IMR-90 (cell line): ENCODE data around the gene EPHA2. TPM values are rescaled to one million over a fixed set of nuclear protein-coding genes. Genes with fewer than 3 reads are reported as not detected.

Experiments used
- ATAC-seq: fragments of 200-7000 bp; cut with Tn5 transposase; 2 replicates; pipeline ENCODE4 v1.9.1; 2020; ENCODE audit warnings: low read depth, mild to moderate bottlenecking, moderate library complexity
- BruUV-seq: library from RNA; stranded (reverse); fragments of 400-500 nt; replicated peaks from 2 replicates; lab custom pipeline; 2021; lab: Mats Ljungman, UMichigan
- CTCF ChIA-PET: fragments of 300-600 bp; formaldehyde crosslinking; extraction: SDS; loops from one replicate; lab custom pipeline; 2021; ENCODE audit warnings: antibody characterized with exemption; lab: Yijun Ruan, JAX
- POLR2A ChIA-PET: fragments of 300-600 bp; sonication (Branson Sonifier 250); formaldehyde crosslinking; loops from one replicate; lab custom pipeline; 2022; ENCODE audit warnings: antibody characterized with exemption; ENCODE audit not compliant: unreplicated experiment; lab: Charles Lee
- DNase-seq: peaks from one replicate; pipeline ENCODE4 v3.0.0; 2013
- H2AFZ ChIP-seq: replicated peaks from 2 replicates; pipeline ENCODE3; 2013; ENCODE audit warnings: low read length, mild to moderate bottlenecking; ENCODE audit not compliant: poor library complexity
- H2AK5ac ChIP-seq: 2 replicates; pipeline ENCODE4 v1.6.1; 2013; ENCODE audit warnings: low read depth, low read length, inconsistent platforms
- H2AK9ac ChIP-seq: replicated peaks from 2 replicates; pipeline ENCODE3; 2013; ENCODE audit warnings: mild to moderate bottlenecking, low read depth, low read length, moderate library complexity; ENCODE audit not compliant: poor library complexity
- H2BK120ac ChIP-seq: 2 replicates; pipeline ENCODE4 v1.6.1; 2013; ENCODE audit warnings: low read depth, low read length, inconsistent platforms
- H2BK15ac ChIP-seq: 3 replicates; pipeline ENCODE4 v1.6.1; 2013; ENCODE audit warnings: low read depth, low read length, inconsistent platforms
- H2BK20ac ChIP-seq: 2 replicates; pipeline ENCODE4 v1.6.1; 2013; ENCODE audit warnings: low read depth, mild to moderate bottlenecking, inconsistent platforms, low read length, moderate library complexity
- H2BK5ac ChIP-seq: 2 replicates; pipeline ENCODE4 v1.6.1; 2013; ENCODE audit warnings: mild to moderate bottlenecking, low read depth, low read length, inconsistent platforms; ENCODE audit not compliant: poor library complexity, severe bottlenecking
- H3K14ac ChIP-seq: replicated peaks from 2 replicates; pipeline ENCODE4 v1.6.1; 2013; ENCODE audit warnings: low read depth, low read length, inconsistent platforms
- H3K18ac ChIP-seq: 2 replicates; pipeline ENCODE4 v1.6.1; 2013; ENCODE audit warnings: low read depth, low read length, control low read depth
- H3K23ac ChIP-seq: 2 replicates; pipeline ENCODE4 v1.6.1; 2013; ENCODE audit warnings: low read depth, low read length, inconsistent platforms
- H3K27ac ChIP-seq: 2 replicates; pipeline ENCODE4 v1.5.1; 2013; ENCODE audit warnings: mild to moderate bottlenecking, control low read depth, low read length; ENCODE audit not compliant: insufficient read depth
- H3K27me3 ChIP-seq: 2 replicates; pipeline ENCODE4 v1.6.1; 2013; ENCODE audit warnings: low read length; ENCODE audit not compliant: control insufficient read depth, insufficient read depth
- H3K36me3 ChIP-seq: 2 replicates; pipeline ENCODE4 v1.6.1; 2013; ENCODE audit warnings: low read length, mixed read lengths; ENCODE audit not compliant: control insufficient read depth, insufficient read depth
- H3K4ac ChIP-seq: 2 replicates; pipeline ENCODE4 v1.6.1; 2013; ENCODE audit warnings: low read depth, low read length, inconsistent platforms
- H3K4me1 ChIP-seq: 2 replicates; pipeline ENCODE4 v1.6.1; 2013; ENCODE audit warnings: low read length, mixed read lengths; ENCODE audit not compliant: control insufficient read depth, insufficient read depth
- H3K4me2 ChIP-seq: 2 replicates; pipeline ENCODE4 v1.6.1; 2013; ENCODE audit warnings: low read depth, mild to moderate bottlenecking, control low read depth, low read length, moderate library complexity
- H3K4me3 ChIP-seq: 2 replicates; pipeline ENCODE4 v1.5.1; 2013; ENCODE audit warnings: low read depth, mild to moderate bottlenecking, control low read depth, low read length, moderate library complexity; ENCODE audit not compliant: insufficient read depth
- H3K56ac ChIP-seq: 2 replicates; pipeline ENCODE4 v1.6.1; 2013; ENCODE audit warnings: low read length, inconsistent platforms; ENCODE audit not compliant: insufficient read depth; ENCODE audit errors: extremely low read depth
- H3K79me1 ChIP-seq, 2 experiments: 2 replicates each; pipeline ENCODE4 v1.6.1; 2013; ENCODE audit warnings: low read length in 2 of 2, inconsistent platforms in 1 of 2, low read depth in 1 of 2
- H3K9ac ChIP-seq: 2 replicates; pipeline ENCODE4 v1.6.1; 2013; ENCODE audit warnings: low read depth, low read length, control low read depth
- H3K9me1 ChIP-seq: 2 replicates; pipeline ENCODE4 v1.6.1; 2013; ENCODE audit warnings: low read length, inconsistent platforms; ENCODE audit not compliant: insufficient read depth
- H3K9me3 ChIP-seq: 2 replicates; pipeline ENCODE4 v1.6.1; 2013; ENCODE audit warnings: low read length; ENCODE audit not compliant: control insufficient read depth, insufficient read depth
- H4K20me1 ChIP-seq: 2 replicates; pipeline ENCODE4 v1.6.1; 2013; ENCODE audit warnings: low read length, inconsistent platforms; ENCODE audit not compliant: insufficient read depth
- H4K5ac ChIP-seq: 2 replicates; pipeline ENCODE4 v1.6.1; 2013; ENCODE audit warnings: mild to moderate bottlenecking, low read depth, low read length, control low read depth
- H4K8ac ChIP-seq, 2 experiments: 2 replicates each; pipeline ENCODE4 v1.6.1; 2013; ENCODE audit warnings: low read depth in 2 of 2, low read length in 2 of 2, control low read depth in 1 of 2, inconsistent platforms in 1 of 2
- H4K91ac ChIP-seq: 2 replicates; pipeline ENCODE4 v1.6.1; 2013; ENCODE audit warnings: low read depth, low read length, inconsistent platforms; ENCODE audit not compliant: insufficient read depth
- MAFK ChIP-seq: IDR thresholded peaks from 2 replicates; pipeline ENCODE4 v1.6.1; 2012; ENCODE audit warnings: low read depth, low read length, improper control_type of control experiment
- MAZ ChIP-seq: IDR thresholded peaks from 2 replicates; pipeline ENCODE4 v1.6.1; 2012; ENCODE audit warnings: low read depth, mild to moderate bottlenecking, low read length, improper control_type of control experiment, moderate library complexity, borderline replicate concordance
- WGBS, 2 experiments: methylation state at CpG; one replicate each; pipeline versions ENCODE4 v1.1.5 to v1.1.7; 2013; ENCODE audit warnings: missing lambda C conversion rate in 2 of 2; ENCODE audit not compliant: insufficient read length in 1 of 2; ENCODE audit errors: extremely low coverage in 2 of 2; 5-methylcytosine and 5-hydroxymethylcytosine counted together
- dilution Hi-C: fragments of 300-500 bp; cut with HindIII; formaldehyde crosslinking; loops from one replicate; pipeline ENCODE4 v1.14.3; 2018; ENCODE audit warnings: low sequenced_read_pairs; ENCODE audit not compliant: unreplicated experiment
- in situ Hi-C: fragments of 300-500 bp; cut with MboI; formaldehyde crosslinking; loops from 3 replicates; pipeline ENCODE4 v1.14.3; 2019; ENCODE audit warnings: low sequenced_read_pairs, inconsistent platforms, mixed read lengths
- intact Hi-C: fragments of 100-400 bp; cut with micrococcal nuclease; formaldehyde crosslinking; loops from 2 replicates; pipeline ENCODE4 v1.10.0; 2022
- polyA plus RNA-seq, 3 experiments: library from polyadenylated mRNA; depleted of rRNA; stranded (reverse); fragments of >200 nt; gene quantifications; 2 replicates each; pipeline ENCODE4 v1.2.3, GENCODE V29; 2012; ENCODE audit warnings: low replicate concordance in 1 of 3
- total RNA-seq: library from RNA; depleted of rRNA; stranded (reverse); fragments of >200 nt; gene quantifications from 2 replicates; pipeline ENCODE4 v1.2.3, GENCODE V29; 2012
- TF ChIP-seq, protein P1 (sequence below): fragments of 150-350 bp; IDR thresholded peaks from 2 replicates; pipeline ENCODE4 v1.6.1; 2017; ENCODE audit warnings: mild to moderate bottlenecking, antibody characterized with exemption, low read length, low read depth

EPHA2 gene
- total and polyA plus RNA-seq, 2 of the 4 experiments (the other 2 are of a cell fraction), result 24.0 to 72.6 TPM

DNA sequence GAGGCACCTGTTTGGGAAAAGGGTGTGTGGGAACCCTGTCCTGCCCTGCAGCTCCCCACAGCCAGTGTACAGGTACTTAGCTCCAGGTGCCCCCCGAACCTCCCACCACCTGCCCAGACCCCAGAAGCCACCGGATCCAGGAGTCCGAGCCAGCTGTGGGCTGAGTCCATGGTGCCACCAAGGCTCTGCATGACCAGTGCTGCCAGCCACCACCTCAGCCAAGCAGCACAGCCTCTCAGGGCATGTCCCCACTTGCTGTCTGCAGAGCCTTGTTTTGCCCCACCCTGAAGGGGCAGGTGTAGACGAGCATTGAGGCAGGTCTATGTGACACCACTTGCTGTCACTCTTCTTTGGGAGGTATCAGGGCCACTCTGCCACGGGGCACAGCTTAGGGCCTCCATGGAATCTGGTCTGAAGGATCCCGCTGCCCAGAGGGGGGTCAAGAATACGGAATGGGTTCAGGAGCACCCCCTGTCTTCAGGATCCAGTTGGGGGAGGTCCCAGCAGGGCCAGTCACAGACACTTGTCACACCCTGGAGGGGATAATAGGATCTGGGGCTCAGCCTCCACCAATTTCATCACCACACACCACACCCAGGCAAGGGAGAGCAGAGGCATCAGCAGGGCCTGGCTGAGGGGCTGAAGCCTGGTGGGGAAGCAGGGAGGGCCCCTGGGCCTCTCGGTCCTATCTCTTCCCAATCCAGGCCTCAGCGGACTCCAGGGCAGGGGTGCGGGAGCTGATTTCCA is 28.9 kb upstream of the EPHA2 start (continued):
- TF ChIP-seq, protein P1, sequence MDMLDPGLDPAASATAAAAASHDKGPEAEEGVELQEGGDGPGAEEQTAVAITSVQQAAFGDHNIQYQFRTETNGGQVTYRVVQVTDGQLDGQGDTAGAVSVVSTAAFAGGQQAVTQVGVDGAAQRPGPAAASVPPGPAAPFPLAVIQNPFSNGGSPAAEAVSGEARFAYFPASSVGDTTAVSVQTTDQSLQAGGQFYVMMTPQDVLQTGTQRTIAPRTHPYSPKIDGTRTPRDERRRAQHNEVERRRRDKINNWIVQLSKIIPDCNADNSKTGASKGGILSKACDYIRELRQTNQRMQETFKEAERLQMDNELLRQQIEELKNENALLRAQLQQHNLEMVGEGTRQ, result no peak

DNA sequence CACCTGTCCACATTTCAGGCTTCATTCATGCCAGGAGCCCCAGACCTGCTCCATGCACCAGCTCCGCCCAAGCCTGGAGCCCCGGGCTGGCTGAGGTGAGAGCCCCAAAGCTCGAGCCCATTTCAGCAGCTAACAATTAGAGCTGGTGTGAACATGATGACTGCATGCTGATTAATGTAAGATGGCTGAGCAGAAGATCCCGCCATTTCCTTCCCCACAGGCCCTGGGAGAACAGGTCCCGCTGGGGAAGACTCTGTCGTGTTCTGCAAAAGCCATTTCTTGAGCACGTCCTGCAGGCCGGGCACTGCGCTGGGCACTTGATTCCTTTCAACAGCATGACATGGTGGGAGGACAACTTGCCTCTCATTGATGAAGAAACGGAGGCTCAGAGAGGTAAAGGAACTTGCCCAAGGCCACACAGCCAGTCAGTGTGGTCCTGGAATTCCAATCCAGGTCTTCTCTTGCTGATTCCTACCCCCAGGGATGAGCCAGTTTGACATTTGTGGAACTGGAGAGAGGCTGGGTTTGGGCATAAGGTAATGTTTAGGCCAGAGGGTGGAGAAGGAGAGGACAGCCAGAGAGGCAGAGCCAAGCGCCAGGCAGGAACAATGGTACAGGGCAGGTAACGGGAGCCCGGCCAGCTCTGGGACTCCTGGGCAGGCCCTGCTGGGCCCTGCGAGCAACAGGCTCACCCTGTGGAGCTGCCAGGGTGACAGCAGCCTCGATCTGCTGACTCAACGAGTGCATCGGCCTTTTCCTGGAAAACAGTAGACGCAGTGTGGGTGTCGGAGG is 28.1 kb upstream of the EPHA2 start:
- H4K5ac ChIP-seq, result no peak overlapping the region
- H3K18ac ChIP-seq, result no peak overlapping the region
- H3K9ac ChIP-seq, result no peak overlapping the region
- ChIA-PET POLR2A (no interaction called here), CTCF (interaction anchor here (0.5 to 0.6 kb wide), 2 partner anchors 50 to 382 kb away, joined by 4 read pairs; no protein-coding TSS in a partner anchor)
- no peak overlapping the region for H3K4me3 ChIP-seq
- BruUV-seq, result no TSS peak
- H3K9me3 ChIP-seq, result no peaks in the 10 kb centered on the region
- no peaks in the 10 kb centered on the region for H3K27me3 ChIP-seq
- H3K9me1 ChIP-seq, result peaks cover 5% of the 10 kb centered on the region
- H3K4ac ChIP-seq, result peak overlapping the region; percentile 49
- peaks cover 5 to 19% of the 10 kb centered on the region in 2 experiments; a peak in 3 of 4 replicates for H3K79me1 ChIP-seq
- H3K27ac ChIP-seq, result no peak overlapping the region
- DNase-seq (no peak), ATAC-seq (no peak)
- H2BK15ac ChIP-seq, result peak overlapping the region; percentile 25; the same call in 1 of the 3 replicates
- H2AFZ ChIP-seq, result no peak overlapping the region
- H3K36me3 ChIP-seq, result no peaks in the 10 kb centered on the region
- H3K56ac ChIP-seq, result no peak overlapping the region
- peak overlapping the region; percentile 75 for H2AK5ac ChIP-seq
- no peak for TF ChIP-seq MAZ
- 0 out of 2 replicates have a peak, but pooled peaks have one; percentile 12 for TF ChIP-seq MAFK
- in situ Hi-C loops (loop anchor here (5.0 to 25.0 kb wide), 2 partner anchors 107 to 397 kb away; no protein-coding TSS in a partner anchor), dilution Hi-C loops (no loop called here), intact Hi-C loops (loop anchor here (5.0 kb wide), 1 partner anchor 387 kb away; no protein-coding TSS in a partner anchor)
- H3K23ac ChIP-seq, result no peak overlapping the region
- no peak overlapping the region for H3K4me2 ChIP-seq
- H4K91ac ChIP-seq, result peak overlapping the region; percentile 31; the same call in 1 of the 2 replicates
- peak overlapping the region; percentile 78 for H2BK20ac ChIP-seq
- H2BK5ac ChIP-seq, result no peak overlapping the region
- peak overlapping the region; percentile 45; the same call in 1 of the 2 replicates for H2BK120ac ChIP-seq
- no peak overlapping the region for H3K14ac ChIP-seq
- no peak overlapping the region for H4K8ac ChIP-seq
- 92% methylated on average over 9 of the region's 19 CpGs; no CpG with 5 or more reads in 1 of the 2 experiments for WGBS, 2 experiments
- no peaks in the 10 kb centered on the region for H4K20me1 ChIP-seq
- peak overlapping the region; percentile 25 for H2AK9ac ChIP-seq
- peaks cover 18% of the 10 kb centered on the region for H3K4me1 ChIP-seq
